Neural cell (in vitro differentiated cells): Measurements from ENCODE around the gene PREPL. TPM values are rescaled to one million over a fixed set of nuclear protein-coding genes. Genes with fewer than 3 reads are reported as not detected.
A peak's percentile ranks its signal among the peaks of the same experiment; 100 is the strongest.

Source experiments
- H2AFZ ChIP-seq: fragments of 200-600, 300-800 bp; sonication (generic), shearing (Covaris generic); 2 replicates; pipeline ENCODE4 v1.6.0; 2014; ENCODE audit warnings: low read depth, mild to moderate bottlenecking, antibody characterized with exemption, low read length, moderate library complexity
- H3F3A ChIP-seq: fragments of 200-600 bp; shearing (Covaris generic); 2 replicates; pipeline ENCODE4 v1.6.1; 2016; ENCODE audit warnings: mild to moderate bottlenecking, moderate library complexity, mixed read lengths, antibody characterized with exemption, low read length; ENCODE audit not compliant: insufficient read depth, poor library complexity, severe bottlenecking
- H3K27ac ChIP-seq: fragments of 200-600, 300-800 bp; sonication (generic), shearing (Covaris generic); 2 replicates; pipeline ENCODE4 v1.5.1; 2014; ENCODE audit warnings: mild to moderate bottlenecking, low read length, moderate library complexity
- H3K27me3 ChIP-seq: fragments of 300-800, 200-600 bp; sonication (generic), shearing (Covaris generic); 2 replicates; pipeline ENCODE4 v1.6.0; 2014; ENCODE audit warnings: mild to moderate bottlenecking, low read depth, low read length, moderate library complexity; ENCODE audit not compliant: insufficient read depth
- H3K36me3 ChIP-seq: fragments of 300-800, 200-600 bp; sonication (generic), shearing (Covaris generic); 2 replicates; pipeline ENCODE4 v1.5.1; 2014; ENCODE audit warnings: mild to moderate bottlenecking, antibody characterized with exemption, low read length, moderate library complexity; ENCODE audit not compliant: insufficient read depth
- H3K4me2 ChIP-seq: fragments of 300-800, 200-600 bp; sonication (generic), shearing (Covaris generic); 2 replicates; pipeline ENCODE4 v1.6.0; 2014; ENCODE audit warnings: mild to moderate bottlenecking, low read length
- H3K4me3 ChIP-seq: fragments of 300-800, 200-600 bp; sonication (generic), shearing (Covaris generic); 2 replicates; pipeline ENCODE4 v1.5.1; 2014; ENCODE audit warnings: mild to moderate bottlenecking, low read length, moderate library complexity
- H3K79me2 ChIP-seq: fragments of 200-600 bp; shearing (Covaris generic); replicated peaks from 2 replicates; pipeline ENCODE4 v1.6.0; 2014; ENCODE audit warnings: mild to moderate bottlenecking, low read length, moderate library complexity; ENCODE audit not compliant: insufficient read depth
- H3K9ac ChIP-seq: fragments of 300-800, 200-600 bp; sonication (generic), shearing (Covaris generic); 2 replicates; pipeline ENCODE4 v1.6.1; 2016; ENCODE audit warnings: mild to moderate bottlenecking, low read length, mixed read lengths
- H3K9me2 ChIP-seq: fragments of 200-600 bp; shearing (Covaris generic); 2 replicates; pipeline ENCODE4 v1.6.1; 2016; ENCODE audit warnings: mild to moderate bottlenecking, low read length, mixed read lengths; ENCODE audit not compliant: insufficient read depth
- H3K9me3 ChIP-seq: fragments of 200-600, 300-800 bp; sonication (generic), shearing (Covaris generic); 2 replicates; pipeline ENCODE4 v1.6.1; 2016; ENCODE audit warnings: mild to moderate bottlenecking, mixed run types, low read length, moderate library complexity, mixed read lengths
- H4K20me1 ChIP-seq: fragments of 200-600 bp; shearing (Covaris generic); 2 replicates; pipeline ENCODE4 v1.6.1; 2016; ENCODE audit warnings: mild to moderate bottlenecking, mixed run types; ENCODE audit not compliant: insufficient read depth
- CTCF ChIP-seq: fragments of 450-650 bp; IDR thresholded peaks from 2 replicates; pipeline ENCODE4 v1.5.1; 2014; ENCODE audit warnings: antibody characterized with exemption, mild to moderate bottlenecking, moderate library complexity; ENCODE audit not compliant: poor library complexity, severe bottlenecking
- EP300 ChIP-seq: fragments of 450-650 bp; conservative IDR thresholded peaks from 2 replicates; pipeline ENCODE4 v1.6.1; 2014; ENCODE audit warnings: antibody characterized with exemption, mild to moderate bottlenecking, moderate library complexity; ENCODE audit not compliant: poor library complexity, severe bottlenecking
- EZH2 ChIP-seq: fragments of 200-600, 300-800 bp; shearing (Covaris generic), sonication (generic); IDR thresholded peaks from 2 replicates; pipeline ENCODE4 v1.6.1; 2014; ENCODE audit warnings: antibody characterized with exemption, low read length, borderline replicate concordance, mild to moderate bottlenecking; ENCODE audit not compliant: insufficient read depth, poor library complexity, severe bottlenecking
- MXI1 ChIP-seq: fragments of 450-650 bp; conservative IDR thresholded peaks from 2 replicates; pipeline ENCODE4 v1.6.1; 2014; ENCODE audit warnings: antibody characterized with exemption, mild to moderate bottlenecking; ENCODE audit not compliant: poor library complexity, severe bottlenecking
- POLR2AphosphoS5 ChIP-seq: IDR thresholded peaks from 2 replicates; pipeline ENCODE4 v1.6.1; 2012
- RAD21 ChIP-seq: fragments of 450-650 bp; conservative IDR thresholded peaks from 2 replicates; pipeline ENCODE4 v1.6.1; 2014; ENCODE audit warnings: antibody characterized with exemption, mild to moderate bottlenecking, moderate library complexity
- REST ChIP-seq: IDR thresholded peaks from 2 replicates; pipeline ENCODE4 v1.6.1; 2012; ENCODE audit warnings: borderline replicate concordance
- SMC3 ChIP-seq: fragments of 450-650 bp; conservative IDR thresholded peaks from 2 replicates; pipeline ENCODE4 v1.6.1; 2014; ENCODE audit warnings: antibody characterized with exemption, mild to moderate bottlenecking, moderate library complexity; ENCODE audit not compliant: poor library complexity
- TAF1 ChIP-seq: IDR thresholded peaks from 2 replicates; pipeline ENCODE4 v1.6.1; 2012; ENCODE audit warnings: low read depth
- polyA plus RNA-seq: library from polyadenylated mRNA; depleted of rRNA; stranded (reverse); fragments of >200 nt; gene quantifications from 2 replicates; pipeline ENCODE4 v1.2.3, GENCODE V29; 2014

Gene PREPL
- polyA plus RNA-seq, 1 donor from 2014 or later, result 236 TPM

- Histone ChIP-seq H3F3A (peaks cover 3% of the 10 kb centered on the region), H3K9me2 (no peaks in the 10 kb centered on the region), H3K9ac (no peak overlapping the region), H3K4me2 (no peak overlapping the region), H3K27me3 (no peaks in the 10 kb centered on the region), H3K9me3 (no peaks in the 10 kb centered on the region), H2AFZ (no peak overlapping the region), H4K20me1 (no peaks in the 10 kb centered on the region), H3K36me3 (no peaks in the 10 kb centered on the region), H3K27ac (no peak overlapping the region), H3K79me2 (peaks cover 17% of the 10 kb centered on the region), H3K4me3 (no peak overlapping the region)
- TF ChIP-seq EZH2 (no peak), CTCF (no peak), EP300 (no peak), REST (no peak), MXI1 (no peak), POLR2AphosphoS5 (no peak), TAF1 (no peak)
Measured at GRCh38 chr2:44364604-44365003, 3.3 kb upstream of the PREPL start.

GRCh38 chr2:44362207-44363015, 1.1 kb upstream of the PREPL start:
- H3K4me2 ChIP-seq, result peak overlapping the region; percentile 91

More at GRCh38 chr2:44362207-44363015, 1.1 kb upstream of the PREPL start:
- peaks cover 38% of the 10 kb centered on the region for H3K79me2 ChIP-seq
- no peak for TF ChIP-seq SMC3
- TF ChIP-seq RAD21, result no peak
- peak; percentile 69 for TF ChIP-seq MXI1
- H3F3A ChIP-seq, result peaks cover 3% of the 10 kb centered on the region
- H3K27me3 ChIP-seq, result no peaks in the 10 kb centered on the region
- H3K4me3 ChIP-seq, result peak overlapping the region; percentile 86
- H3K9me2 ChIP-seq, result no peaks in the 10 kb centered on the region
- peaks cover 2% of the 10 kb centered on the region for H4K20me1 ChIP-seq
- H3K9ac ChIP-seq, result peak overlapping the region; percentile 99
- H3K36me3 ChIP-seq, result peaks cover 5% of the 10 kb centered on the region
- H3K9me3 ChIP-seq, result no peaks in the 10 kb centered on the region
- peak overlapping the region; percentile 71 for H2AFZ ChIP-seq
- H3K27ac ChIP-seq, result peak overlapping the region; percentile 99
